C1 segment of cervical spinal cord (tissue), 14 donors: ENCODE measurements around the gene ABAT.

Experiments
- DNase-seq, 14 donors: peaks; one replicate each; lab custom pipeline; 2025; lab: John Stamatoyannopoulos, UW

ABAT gene

GRCh38 chr16:8674413-8675022 is at the start of gene ABAT:
Gene ABAT (plus strand): TSS chr16:8674617. CDS start chr16:8735740, 61,123 bp downstream.
- DNase-seq = peak; percentile 60 to 96 (median 88)

GRCh38 chr16:8625491-8626087 is 48.8 kb upstream of the ABAT start:
- DNase-seq = no peak

GRCh38 chr16:8626946-8627345 is 47.5 kb upstream of the ABAT start:
- DNase-seq = no peak

- DNase-seq = no peak
These were observed 47.0 kb upstream of the ABAT start for GRCh38 chr16:8627456-8627855.

- DNase-seq = no peak
These were observed 45.3 kb upstream of the ABAT start for GRCh38 chr16:8628981-8629725.

GRCh38 chr16:8630255-8630953 is 44.0 kb upstream of the ABAT start:
- no peak for DNase-seq

GRCh38 chr16:8631373-8631772 is 43.0 kb upstream of the ABAT start:
- DNase-seq = no peak

GRCh38 chr16:8631818-8632465 is 42.5 kb upstream of the ABAT start:
- DNase-seq = no peak

GRCh38 chr16:8632675-8633182 is 41.7 kb upstream of the ABAT start:
- peak in 5 of 14 donors; percentile 4 to 38 (median 10) for DNase-seq

- no peak for DNase-seq
These were observed 39.3 kb upstream of the ABAT start for GRCh38 chr16:8634991-8635736.

GRCh38 chr16:8639694-8640093 is 34.7 kb upstream of the ABAT start:
- DNase-seq = no peak

- peak in 8 of 14 donors; percentile 3 to 17 (median 9) for DNase-seq
These were observed 32.7 kb upstream of the ABAT start for GRCh38 chr16:8641671-8642070.

- no peak for DNase-seq
These were observed 32.3 kb upstream of the ABAT start for GRCh38 chr16:8642146-8642545.

GRCh38 chr16:8644211-8645140 is 29.9 kb upstream of the ABAT start:
- peak in 6 of 14 donors; percentile 2 to 37 (median 22) for DNase-seq

GRCh38 chr16:8645141-8645521 is 29.3 kb upstream of the ABAT start:
- no peak for DNase-seq

- DNase-seq = no peak
These were observed 28.6 kb upstream of the ABAT start for GRCh38 chr16:8645831-8646230.

GRCh38 chr16:8646326-8647053 is 27.9 kb upstream of the ABAT start:
- DNase-seq = no peak

GRCh38 chr16:8647721-8648318 is 26.6 kb upstream of the ABAT start:
- DNase-seq = no peak

GRCh38 chr16:8648877-8649276 is 25.5 kb upstream of the ABAT start:
- DNase-seq = no peak
